Astrocyte (in vitro differentiated cells and primary cell): ENCODE measurements around the gene ASXL1. TPM values are rescaled to one million over a fixed set of nuclear protein-coding genes. Genes with fewer than 3 reads are reported as not detected.

ENCODE experiments used
- DNase-seq: peaks from one replicate; pipeline ENCODE4 v3.0.0-alpha.2; 2010; ENCODE audit warnings: low read depth
- FAIRE-seq: peaks from 2 replicates; lab custom pipeline; 2011; peaks lifted over from hg19 to GRCh38; lab: Jason Lieb, UNC
- H2AFZ ChIP-seq: 2 replicates; pipeline ENCODE4 v1.6.0; 2012; ENCODE audit warnings: low read depth, low read length, inconsistent platforms
- H3K27ac ChIP-seq: 2 replicates; pipeline ENCODE4 v1.5.1; 2011; ENCODE audit warnings: low read depth, low read length, inconsistent platforms
- H3K27me3 ChIP-seq: 2 replicates; pipeline ENCODE4 v1.6.0; 2011; ENCODE audit warnings: low read length, inconsistent platforms; ENCODE audit not compliant: insufficient read depth
- H3K36me3 ChIP-seq: 2 replicates; pipeline ENCODE4 v1.5.1; 2011; ENCODE audit warnings: low read length, inconsistent platforms; ENCODE audit not compliant: insufficient read depth
- H3K4me1 ChIP-seq: 2 replicates; pipeline ENCODE4 v1.5.1; 2011; ENCODE audit warnings: low read length, inconsistent platforms; ENCODE audit not compliant: insufficient read depth
- H3K4me2 ChIP-seq: 2 replicates; pipeline ENCODE4 v1.6.0; 2012; ENCODE audit warnings: low read length, inconsistent platforms
- H3K4me3 ChIP-seq: 2 replicates; pipeline ENCODE4 v1.5.1; 2011; ENCODE audit warnings: low read depth, mild to moderate bottlenecking, low read length, inconsistent platforms; ENCODE audit not compliant: insufficient read depth
- H3K79me2 ChIP-seq: 2 replicates; pipeline ENCODE4 v1.6.0; 2012; ENCODE audit warnings: mild to moderate bottlenecking, low read length, inconsistent platforms; ENCODE audit not compliant: insufficient read depth
- H3K9ac ChIP-seq: 2 replicates; pipeline ENCODE4 v1.6.0; 2012; ENCODE audit warnings: mild to moderate bottlenecking, low read length, inconsistent platforms
- H3K9me3 ChIP-seq: 2 replicates; pipeline ENCODE4 v1.5.1; 2012; ENCODE audit warnings: low read depth, mild to moderate bottlenecking, low read length, inconsistent platforms; ENCODE audit not compliant: insufficient read depth
- H4K20me1 ChIP-seq: 2 replicates; pipeline ENCODE4 v1.6.0; 2012; ENCODE audit warnings: low read length, inconsistent platforms; ENCODE audit not compliant: insufficient read depth
- H3K27ac Mint-ChIP-seq: one replicate; pipeline ENCODE4 v1.8.0; 2021; ENCODE audit warnings: mild to moderate bottlenecking, mixed read lengths; ENCODE audit not compliant: unreplicated experiment
- H3K27me3 Mint-ChIP-seq: one replicate; pipeline ENCODE4 v1.8.0; 2021; ENCODE audit warnings: low read depth, mixed read lengths; ENCODE audit not compliant: unreplicated experiment
- H3K36me3 Mint-ChIP-seq: one replicate; pipeline ENCODE4 v1.8.0; 2021; ENCODE audit warnings: low read depth, mixed read lengths; ENCODE audit not compliant: unreplicated experiment
- H3K4me1 Mint-ChIP-seq: one replicate; pipeline ENCODE4 v1.8.0; 2021; ENCODE audit warnings: low read depth, mixed read lengths; ENCODE audit not compliant: unreplicated experiment
- H3K4me3 Mint-ChIP-seq: one replicate; pipeline ENCODE4 v1.8.0; 2021; ENCODE audit warnings: mild to moderate bottlenecking, moderate library complexity, mixed read lengths; ENCODE audit not compliant: unreplicated experiment
- H3K9me3 Mint-ChIP-seq: one replicate; pipeline ENCODE4 v1.8.0; 2021; ENCODE audit warnings: mild to moderate bottlenecking, mixed read lengths; ENCODE audit not compliant: unreplicated experiment
- CTCF ChIP-seq: IDR thresholded peaks from 2 replicates; pipeline ENCODE4 v1.5.1; 2011; ENCODE audit warnings: low read depth, mild to moderate bottlenecking, inconsistent platforms, low read length, moderate library complexity; ENCODE audit not compliant: insufficient read depth
- EZH2 ChIP-seq: IDR thresholded peaks from 2 replicates; pipeline ENCODE4 v1.6.1; 2012; ENCODE audit warnings: mild to moderate bottlenecking, low read length, inconsistent platforms; ENCODE audit not compliant: insufficient read depth
- total RNA-seq: library from RNA; stranded (reverse); gene quantifications from 2 replicates; pipeline ENCODE4 v1.2.1, GENCODE V29; 2021

The ASXL1 gene
- total RNA-seq, 1 donor from 2014 or later, result 62.4 TPM

GRCh38 chr20:32485770-32486478, 127.8 kb downstream of the ASXL1 start:
- Histone ChIP-seq H3K9ac (no peak overlapping the region), H4K20me1 (peaks cover 16% of the 10 kb centered on the region), H3K79me2 (peaks cover 19% of the 10 kb centered on the region), H3K4me3 (no peak overlapping the region), H3K27me3 (no peaks in the 10 kb centered on the region), H3K4me2 (no peak overlapping the region), H3K27ac (no peak overlapping the region), H3K36me3 (no peaks in the 10 kb centered on the region), H3K9me3 (no peaks in the 10 kb centered on the region), H3K4me1 (peaks cover 13% of the 10 kb centered on the region), H2AFZ (no peak overlapping the region)
- DNase-seq, result no peak
- no peak overlapping the region for H3K4me3 Mint-ChIP-seq
- H3K36me3 Mint-ChIP-seq, result peaks cover 2% of the 10 kb centered on the region
- no peaks in the 10 kb centered on the region for H3K27me3 Mint-ChIP-seq
- peak overlapping the region; percentile 74 for H3K27ac Mint-ChIP-seq
- FAIRE-seq, result no peak
- H3K9me3 Mint-ChIP-seq, result peaks cover 2% of the 10 kb centered on the region
- H3K4me1 Mint-ChIP-seq, result peaks cover 10% of the 10 kb centered on the region
- no peak for TF ChIP-seq EZH2
- no peak for TF ChIP-seq CTCF

- Histone ChIP-seq H2AFZ (no peak overlapping the region), H3K4me2 (no peak overlapping the region), H3K9me3 (no peaks in the 10 kb centered on the region), H4K20me1 (peaks cover 2% of the 10 kb centered on the region), H3K79me2 (peaks cover 5% of the 10 kb centered on the region), H3K4me1 (peaks cover 4% of the 10 kb centered on the region), H3K27ac (no peak overlapping the region), H3K9ac (no peak overlapping the region), H3K36me3 (no peaks in the 10 kb centered on the region), H3K27me3 (no peaks in the 10 kb centered on the region), H3K4me3 (no peak overlapping the region)
- Mint-ChIP-seq H3K27ac (no peak overlapping the region), H3K4me1 (peaks cover 6% of the 10 kb centered on the region), H3K4me3 (no peak overlapping the region), H3K27me3 (no peaks in the 10 kb centered on the region), H3K36me3 (peaks cover 6% of the 10 kb centered on the region), H3K9me3 (peaks cover 2% of the 10 kb centered on the region)
- FAIRE-seq, result no peak
- DNase-seq, result no peak
- no peak for TF ChIP-seq CTCF
- no peak for TF ChIP-seq EZH2
Measured at GRCh38 chr20:32487381-32487780, 129.2 kb downstream of the ASXL1 start.
